ENCODE results near the gene RHOC. TPM values are rescaled to one million over a fixed set of nuclear protein-coding genes. Genes with fewer than 3 reads are reported as not detected.

RHOC gene
- total and polyA plus RNA-seq, 2 experiments from 2014 or later = 65.4 to 76.7 TPM

GRCh38 chr1:112711041-112711440 lies 4.1 kb upstream of the RHOC start:
- H4K20me1 ChIP-seq (replicated peaks; ENCODE audit: insufficient read depth) = no peaks in the 10 kb centered on the region; the same call in 1 of the 2 replicates
- H3K79me2 ChIP-seq (replicated peaks; ENCODE audit: insufficient read depth) = no peaks in the 10 kb centered on the region
- H3K4me1 ChIP-seq (ENCODE audit: insufficient read depth) = peaks cover 36% of the 10 kb centered on the region
- peaks cover 50% of the 10 kb centered on the region for H3K4me1 Mint-ChIP-seq
- peaks cover 12% of the 10 kb centered on the region; the same call in 2 of the 3 replicates for H3K36me3 Mint-ChIP-seq (ENCODE audit: low read depth)
- no peaks in the 10 kb centered on the region; the same call in 1 of the 2 replicates for H3K36me3 ChIP-seq (ENCODE audit: insufficient read depth)
- no peak overlapping the region for H3K27ac Mint-ChIP-seq
- DNase-seq (ENCODE audit: low spot score) (peak; percentile 52), ATAC-seq (no peak)
- no peaks in the 10 kb centered on the region for H3K9me2 ChIP-seq (ENCODE audit: insufficient read depth)
- H3F3A ChIP-seq (replicated peaks; ENCODE audit: low read depth) = peaks cover 7% of the 10 kb centered on the region
- H2AFZ ChIP-seq = no peak overlapping the region
- H3K27ac ChIP-seq (ENCODE audit: low read depth) = no peak overlapping the region
- no peak for TF ChIP-seq CTCF (conservative IDR thresholded peaks at IDR 0.05; ENCODE audit: low read depth in 2 of 2)
- no peak for TF ChIP-seq ETS1 (IDR thresholded peaks at IDR 0.05)
- no peak for TF ChIP-seq ZNF462 (CRISPR knock-in tag; IDR thresholded peaks at IDR 0.05)
- TF ChIP-seq CREB1 (CRISPR knock-in tag; IDR thresholded peaks at IDR 0.05; ENCODE audit: low read depth) = no peak
- no peak for TF ChIP-seq JUNB (IDR thresholded peaks at IDR 0.05; ENCODE audit: unreplicated experiment)
- TF ChIP-seq ZNF331 (CRISPR knock-in tag; IDR thresholded peaks at IDR 0.05; ENCODE audit: low read depth) = no peak
- TF ChIP-seq EZH2 (IDR thresholded peaks at IDR 0.05; ENCODE audit: low read depth, unreplicated experiment) = no peak
- TF ChIP-seq STAT1 (IDR thresholded peaks at IDR 0.05; ENCODE audit: unreplicated experiment) = no peak
- TF ChIP-seq NANOG (IDR thresholded peaks at IDR 0.05; ENCODE audit: borderline replicate concordance) = no peak
- no peak for TF ChIP-seq POLR2AphosphoS5 (IDR thresholded peaks at IDR 0.05; ENCODE audit: low read depth)
- TF ChIP-seq ZNF114 (CRISPR knock-in tag; IDR thresholded peaks at IDR 0.05) = no peak
- TF ChIP-seq EZH2phosphoT487 (IDR thresholded peaks at IDR 0.05; ENCODE audit: unreplicated experiment) = no peak
- no peak for TF ChIP-seq REST (IDR thresholded peaks at IDR 0.05; ENCODE audit: unreplicated experiment)
- peaks cover 35% of the 10 kb centered on the region for H3K27me3 ChIP-seq (ENCODE audit: insufficient read depth)
- H3K4me3 Mint-ChIP-seq = no peak overlapping the region
- no peaks in the 10 kb centered on the region; the same call in 2 of the 3 replicates for H3K9me3 Mint-ChIP-seq
- H3K27me3 Mint-ChIP-seq (ENCODE audit: insufficient read depth, low read depth, poor library complexity) = peaks cover 43% of the 10 kb centered on the region
- 0 out of 2 replicates have a peak overlapping the region, but pooled peaks have one; percentile 13 for H3K4me3 ChIP-seq
- peak overlapping the region; percentile 64 for H3K4me2 ChIP-seq

Data from GM23338 (cell line).